Psoas muscle (tissue), 8 donors: ENCODE data around the gene PSMB10. TPM values are rescaled to one million over a fixed set of nuclear protein-coding genes. Genes with fewer than 3 reads are reported as not detected.

ENCODE experiments used
- ATAC-seq, 4 donors: fragments of 200-7000 bp; cut with Tn5 transposase; one replicate each; pipeline ENCODE4 v1.9.1; 2020; ENCODE audit warnings: moderate library complexity in 3 of 4, mild to moderate bottlenecking in 2 of 4
- DNase-seq, 2 donors: peaks; one replicate each; pipeline ENCODE4 v3.0.0-alpha.2; 2020
- H3K27ac ChIP-seq: fragments of 200-600 bp; one replicate; pipeline ENCODE4 v1.8.0; 2022
- H3K27me3 ChIP-seq, 3 donors: fragments of 200-600 bp in 1 of 3; one replicate each; pipeline versions ENCODE4 v1.6.1 to v1.8.0; 2013 to 2022; ENCODE audit warnings: low read length in 2 of 3, mild to moderate bottlenecking in 2 of 3, moderate library complexity in 1 of 3; ENCODE audit not compliant: insufficient read depth in 3 of 3
- H3K36me3 ChIP-seq, 2 donors: fragments of 200-600 bp in 1 of 2; one replicate each; pipeline versions ENCODE4 v1.6.1 to v1.8.0; 2013 to 2022; ENCODE audit warnings: low read depth in 1 of 2, mild to moderate bottlenecking in 1 of 2, moderate library complexity in 1 of 2; ENCODE audit not compliant: insufficient read depth in 1 of 2
- H3K4me1 ChIP-seq: fragments of 200-600 bp; one replicate; pipeline ENCODE4 v1.8.0; 2022
- H3K4me3 ChIP-seq: fragments of 200-600 bp; one replicate; pipeline ENCODE4 v1.8.0; 2022; ENCODE audit warnings: mild to moderate bottlenecking
- H3K9me3 ChIP-seq: fragments of 200-600 bp; one replicate; pipeline ENCODE4 v1.8.0; 2022
- whole genome bisulfite sequencing, 3 donors: extraction: QIAGEN DNeasy Blood & Tissue Kit; methylation state at CpG; one replicate each; pipeline versions ENCODE4 v1.1.6 to v1.1.7; 2013; 5-methylcytosine and 5-hydroxymethylcytosine counted together
- intact Hi-C, 2 donors: fragments of 100-400 bp; cut with DNase I; formaldehyde crosslinking; loops; one replicate each; pipeline versions ENCODE4 v1.11.0 to v1.14.2; 2022
- polyA plus RNA-seq, 3 donors: library from polyadenylated mRNA; stranded (reverse); fragments of 200-250 nt; gene quantifications; one replicate each; pipeline ENCODE4 v1.2.3, GENCODE V29; 2013
- total RNA-seq, 4 donors: library from RNA; stranded (reverse); fragmentation: NEBNext Ultra II Directional in 2 of 4; extraction: Animal tissue kit (Norgen Biotek cat#: 25700) in 2 of 4; gene quantifications; one replicate each; pipeline versions ENCODE4 v1.2.1 to v1.2.4, GENCODE V29; 2021 to 2023
- TF ChIP-seq, protein P1 (sequence below): fragments of 200-600 bp; IDR thresholded peaks from one replicate; pipeline ENCODE4 v1.8.0; 2022; ENCODE audit warnings: antibody characterized with exemption
- donor health status: healthy with polysubstance abuse.
- donor health status: DM: no; HTN: no; CAD: no; lungs with moderate emphysema.
- donor health status: Bipolar disorder and iron deficiency.
- donor health status: healthy.
- donor health status: DM: yes; HTN: yes; CAD: no.
- donor health status: DM: no; HTN: no; CAD: no.
- donor health status: DM: no; HTN: no; CAD: no.
- donor health status: DM: yes; HTN: yes; CAD: no.

PSMB10 gene
- total and polyA plus RNA-seq, 7 donors = 27.6 to 98.6 (median 34.7) TPM

DNA sequence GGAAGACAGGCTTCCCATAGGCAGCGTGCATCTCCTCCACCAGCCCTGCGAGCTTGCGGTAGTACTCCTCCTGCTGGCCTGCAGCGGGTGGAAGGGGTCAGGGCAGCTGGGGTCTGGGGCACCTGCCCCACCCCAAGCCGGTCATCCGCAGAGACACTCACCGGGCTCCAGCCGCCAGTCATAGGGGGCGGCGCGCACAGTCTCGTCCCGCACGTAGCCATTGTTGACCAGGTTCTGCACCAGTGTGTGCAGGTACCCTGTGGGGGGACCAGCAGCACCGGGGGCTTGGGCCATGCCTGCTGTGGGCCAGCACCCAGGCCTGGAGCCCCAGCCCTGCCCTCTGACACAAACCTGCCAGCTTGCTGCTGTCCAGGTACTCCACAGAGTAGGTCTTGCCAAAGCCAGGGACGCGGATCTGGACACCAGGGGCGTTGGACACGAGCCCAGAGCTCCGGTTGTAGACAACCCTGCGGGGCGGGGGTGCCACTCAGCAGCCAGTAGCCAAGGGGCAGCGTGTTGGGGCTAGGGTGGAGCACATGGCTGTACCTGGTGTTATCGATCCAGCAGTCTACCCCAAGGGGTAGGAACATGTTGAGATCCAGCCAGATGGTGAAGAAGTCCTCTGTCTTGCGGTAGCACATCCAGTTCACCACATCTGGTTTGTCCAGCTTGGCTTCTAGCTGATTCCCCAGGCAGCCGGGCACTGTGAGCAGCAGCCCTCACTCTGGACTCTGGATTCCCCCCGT is 6.0 kb upstream of the PSMB10 start:
- 75 to 83% (median 76%) methylated on average over 27 of the region's 27 CpGs for WGBS, 3 donors
- H3K4me3 ChIP-seq = no peak overlapping the region
- TF ChIP-seq, protein P1, sequence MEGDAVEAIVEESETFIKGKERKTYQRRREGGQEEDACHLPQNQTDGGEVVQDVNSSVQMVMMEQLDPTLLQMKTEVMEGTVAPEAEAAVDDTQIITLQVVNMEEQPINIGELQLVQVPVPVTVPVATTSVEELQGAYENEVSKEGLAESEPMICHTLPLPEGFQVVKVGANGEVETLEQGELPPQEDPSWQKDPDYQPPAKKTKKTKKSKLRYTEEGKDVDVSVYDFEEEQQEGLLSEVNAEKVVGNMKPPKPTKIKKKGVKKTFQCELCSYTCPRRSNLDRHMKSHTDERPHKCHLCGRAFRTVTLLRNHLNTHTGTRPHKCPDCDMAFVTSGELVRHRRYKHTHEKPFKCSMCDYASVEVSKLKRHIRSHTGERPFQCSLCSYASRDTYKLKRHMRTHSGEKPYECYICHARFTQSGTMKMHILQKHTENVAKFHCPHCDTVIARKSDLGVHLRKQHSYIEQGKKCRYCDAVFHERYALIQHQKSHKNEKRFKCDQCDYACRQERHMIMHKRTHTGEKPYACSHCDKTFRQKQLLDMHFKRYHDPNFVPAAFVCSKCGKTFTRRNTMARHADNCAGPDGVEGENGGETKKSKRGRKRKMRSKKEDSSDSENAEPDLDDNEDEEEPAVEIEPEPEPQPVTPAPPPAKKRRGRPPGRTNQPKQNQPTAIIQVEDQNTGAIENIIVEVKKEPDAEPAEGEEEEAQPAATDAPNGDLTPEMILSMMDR = no peak
- DNase-seq (peak in 1 of 2 donors; percentile 23), ATAC-seq (peak in 2 of 4 donors; percentile 1)
- H3K36me3 ChIP-seq = peaks cover 9 to 84% of the 10 kb centered on the region in 2 donors
- H3K9me3 ChIP-seq = no peaks in the 10 kb centered on the region
- H3K27me3 ChIP-seq = no peaks in the 10 kb centered on the region
- intact Hi-C loops = no loop called here
- H3K27ac ChIP-seq = no peak overlapping the region
- peaks cover 9% of the 10 kb centered on the region for H3K4me1 ChIP-seq

DNA sequence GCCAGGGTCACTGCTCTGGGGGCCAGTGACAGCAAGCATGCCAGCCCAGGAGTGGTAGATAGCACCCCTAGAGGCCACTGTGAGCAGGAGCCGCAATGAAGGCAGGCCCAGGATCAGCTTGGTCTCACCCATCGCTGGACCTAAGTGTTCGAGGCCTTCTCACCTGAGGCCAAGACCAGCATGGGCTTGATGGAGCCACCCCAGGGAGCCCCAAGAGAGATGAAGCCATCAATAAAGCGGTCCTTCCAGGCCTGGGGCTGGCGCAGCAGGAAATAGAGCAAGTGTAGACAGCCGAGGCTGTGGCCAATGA is 5.5 kb upstream of the PSMB10 start:
- no peaks in the 10 kb centered on the region for H3K9me3 ChIP-seq
- H3K4me3 ChIP-seq = no peak overlapping the region
- H3K27ac ChIP-seq = no peak overlapping the region
- DNase-seq = peak in 1 of 2 donors; percentile 27
- peaks cover 14% of the 10 kb centered on the region for H3K4me1 ChIP-seq
- H3K27me3 ChIP-seq = no peaks in the 10 kb centered on the region
- TF ChIP-seq, protein P1 = peak; percentile 53
- peaks cover 6 to 79% of the 10 kb centered on the region in 2 donors for H3K36me3 ChIP-seq
- 72 to 84% (median 81%) methylated on average over 6 of the region's 6 CpGs for WGBS, 3 donors
- intact Hi-C loops = no loop called here
- ATAC-seq = peak; percentile 29 to 63 (median 47)

DNA sequence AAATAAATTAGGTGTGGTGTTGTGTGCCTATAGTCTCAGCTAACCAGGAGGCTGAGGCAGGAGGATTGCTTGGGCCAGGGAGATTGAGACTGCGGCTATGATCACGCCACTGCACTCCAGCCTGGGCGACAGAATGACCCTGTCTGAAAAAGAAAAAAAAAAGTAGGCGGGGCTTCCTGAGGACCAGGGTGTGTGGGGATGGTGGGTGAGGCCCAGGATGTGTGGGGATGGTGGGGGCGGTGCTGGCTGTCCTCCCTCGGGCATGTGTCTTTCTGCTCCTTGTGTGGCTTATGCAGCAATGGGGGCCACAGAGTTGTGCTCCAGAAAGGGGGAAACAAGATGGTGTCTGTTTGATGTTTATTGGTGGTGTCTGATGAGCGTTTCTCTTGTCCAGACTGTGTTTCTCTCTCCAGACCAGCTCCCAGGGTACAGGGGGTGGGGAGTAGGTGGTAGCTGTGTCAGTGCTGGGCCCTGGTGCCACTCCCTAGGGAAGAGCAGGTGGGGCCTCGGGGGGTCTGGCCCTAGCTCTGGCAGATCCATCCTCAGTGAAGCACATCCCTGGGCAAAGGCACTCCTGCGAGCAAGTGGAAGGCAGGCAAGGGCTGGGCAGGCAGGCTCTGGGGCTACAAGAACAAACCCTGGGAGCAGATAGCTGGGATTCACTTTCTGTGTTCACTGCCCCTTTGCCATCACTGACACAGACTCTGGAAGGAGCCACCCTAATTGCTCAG is 5.0 kb upstream of the PSMB10 start:
- H3K27ac ChIP-seq = no peak overlapping the region
- intact Hi-C loops = no loop called here
- 77 to 80% (median 79%) methylated on average over 9 of the region's 9 CpGs for WGBS, 3 donors
- no peaks in the 10 kb centered on the region for H3K27me3 ChIP-seq
- TF ChIP-seq, protein P1 = no peak
- H3K4me1 ChIP-seq = peaks cover 19% of the 10 kb centered on the region
- DNase-seq (peak in 1 of 2 donors; percentile 12), ATAC-seq (no peak)
- H3K36me3 ChIP-seq = peaks cover 1 to 74% of the 10 kb centered on the region in 2 donors
- H3K4me3 ChIP-seq = no peak overlapping the region
- no peaks in the 10 kb centered on the region for H3K9me3 ChIP-seq

DNA sequence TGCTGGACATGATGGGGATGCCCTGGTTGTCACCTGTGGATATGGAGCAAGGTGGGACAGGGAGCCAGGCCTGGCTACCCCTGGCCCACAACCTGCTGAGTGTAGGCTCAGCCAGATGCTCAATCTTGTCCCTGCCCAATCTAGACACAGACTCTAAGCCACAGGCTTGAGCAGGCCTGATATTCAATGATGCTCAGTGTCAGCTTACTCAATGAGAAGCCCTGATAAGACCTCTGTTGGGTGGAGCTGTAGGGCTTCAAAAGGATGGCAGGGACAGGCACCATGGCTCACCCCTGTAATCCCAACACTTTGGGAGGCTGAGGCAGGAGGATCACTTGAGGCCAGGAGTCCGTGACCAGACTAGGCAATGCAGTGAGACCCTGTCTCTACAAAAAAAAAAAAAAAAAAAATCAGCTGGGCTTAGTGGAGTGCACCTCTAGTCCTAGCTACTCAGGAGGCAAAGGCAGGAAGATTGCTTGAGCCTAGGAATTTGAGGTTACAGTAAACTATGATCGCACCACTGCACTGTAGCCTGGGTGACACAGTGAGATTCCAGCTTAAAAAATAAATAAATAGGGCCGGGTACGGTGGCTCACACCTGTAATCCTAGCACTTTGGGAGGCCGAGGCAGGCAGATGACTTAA is 3.9 kb upstream of the PSMB10 start:
- WGBS, 3 donors = 72 to 97% (median 80%) methylated on average over 5 of the region's 5 CpGs
- H3K27me3 ChIP-seq = no peaks in the 10 kb centered on the region
- intact Hi-C loops = no loop called here
- H3K4me1 ChIP-seq = peaks cover 19% of the 10 kb centered on the region
- H3K27ac ChIP-seq = peak overlapping the region; percentile 13
- TF ChIP-seq, protein P1 = no peak
- DNase-seq (no peak), ATAC-seq (no peak)
- H3K36me3 ChIP-seq = peaks cover 0 to 63% of the 10 kb centered on the region in 2 donors
- H3K9me3 ChIP-seq = no peaks in the 10 kb centered on the region
- H3K4me3 ChIP-seq = no peak overlapping the region
